GM12875 (cell line): ENCODE measurements around the gene DHDH.
"Not testable (repeated sequence)": the region's sequence is repeated elsewhere in the genome, so short reads cannot be mapped to it uniquely, and the experiment has no call there.

Experiments
- H3K4me3 ChIP-seq: one replicate; pipeline ENCODE4 v1.5.1; 2011; ENCODE audit warnings: low read depth, low read length, control low read depth
- CTCF ChIP-seq: IDR thresholded peaks from 2 replicates; pipeline ENCODE4 v1.5.1; 2011; ENCODE audit warnings: low read depth, mild to moderate bottlenecking, control low read depth, inconsistent platforms, low read length, moderate library complexity, borderline replicate concordance; ENCODE audit not compliant: insufficient read depth

The DHDH gene

GRCh38 chr19:48918801-48919247 is 14.7 kb upstream of the DHDH start:
- H3K4me3 ChIP-seq: no peak overlapping the region
- TF ChIP-seq CTCF: no peak

- not testable (repeated sequence) for H3K4me3 ChIP-seq
Measured at GRCh38 chr19:48919271-48919670, 14.2 kb upstream of the DHDH start.

GRCh38 chr19:48920949-48921348 is 12.6 kb upstream of the DHDH start:
- no peak for TF ChIP-seq CTCF
- H3K4me3 ChIP-seq: no peak overlapping the region

- TF ChIP-seq CTCF: no peak
- H3K4me3 ChIP-seq: no peak overlapping the region
Measured at GRCh38 chr19:48921721-48922500, 11.6 kb upstream of the DHDH start.

- no peak for TF ChIP-seq CTCF
- H3K4me3 ChIP-seq: no peak overlapping the region
Measured at GRCh38 chr19:48922548-48923490, 10.7 kb upstream of the DHDH start.

- TF ChIP-seq CTCF: no peak
- no peak overlapping the region for H3K4me3 ChIP-seq
Measured at GRCh38 chr19:48925240-48925843, 8.2 kb upstream of the DHDH start.

GRCh38 chr19:48925890-48926289 is 7.6 kb upstream of the DHDH start:
- not testable (repeated sequence) for H3K4me3 ChIP-seq

GRCh38 chr19:48926909-48927308 is 6.6 kb upstream of the DHDH start:
- no peak for TF ChIP-seq CTCF
- no peak overlapping the region for H3K4me3 ChIP-seq

- not testable (repeated sequence) for H3K4me3 ChIP-seq
Measured at GRCh38 chr19:48927692-48928091, 5.8 kb upstream of the DHDH start.
